ENCODE measurements around the gene S1PR4.
"Not testable (repeated sequence)": the region's sequence is repeated elsewhere in the genome, so short reads cannot be mapped to it uniquely, and the experiment has no call there.

The S1PR4 gene

DNA sequence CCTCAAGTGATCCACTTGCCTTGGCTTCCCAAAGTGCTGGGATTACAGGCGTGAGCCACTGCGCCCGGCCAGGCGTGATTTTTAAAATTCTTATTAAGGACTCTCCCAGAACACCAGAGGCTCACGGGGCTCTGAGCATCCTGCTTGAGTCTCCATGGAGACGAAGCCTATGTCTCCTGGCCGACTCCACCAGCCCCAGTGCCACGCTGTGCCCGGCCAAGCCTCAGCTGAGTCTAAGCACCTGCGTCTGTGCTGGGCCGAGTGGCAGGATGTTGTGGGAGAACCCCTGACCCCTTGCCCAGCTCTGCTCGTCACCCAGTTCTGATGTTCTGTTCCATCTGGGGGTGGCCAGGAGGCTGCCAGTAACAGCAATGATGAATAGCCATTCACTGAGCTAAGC is 42.0 kb downstream of the S1PR4 start:
- no peak for DNase-seq (ENCODE audit: low read depth in 2 of 2)

- DNase-seq (ENCODE audit: low read depth in 2 of 2), result not testable (repeated sequence)
Observed at GRCh38 chr19:3221576-3221975, 43.0 kb downstream of the S1PR4 start.

DNA sequence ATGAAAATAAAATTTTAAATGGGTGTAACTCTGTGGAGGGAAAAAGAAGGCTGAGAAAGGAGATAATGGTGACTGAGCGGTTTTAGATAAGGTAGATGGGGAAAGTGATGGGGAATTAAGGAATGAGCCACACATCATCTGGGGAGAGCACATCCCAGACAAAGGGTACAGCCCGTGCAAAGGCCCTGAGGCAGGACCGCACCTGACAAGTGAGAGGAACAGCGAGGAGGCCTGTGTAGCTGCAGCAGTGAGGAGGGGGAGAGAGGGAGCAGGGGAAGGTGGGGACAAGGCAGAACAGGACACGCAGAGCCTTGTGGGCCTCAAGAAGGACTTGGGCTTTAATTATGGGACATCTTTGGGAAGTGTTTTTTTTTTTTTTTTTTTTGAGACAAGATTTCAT is 44.1 kb downstream of the S1PR4 start:
- no peak for DNase-seq (ENCODE audit: low read depth in 2 of 2)

GRCh38 chr19:3224346-3225168 is 46.0 kb downstream of the S1PR4 start, which contains the start of gene CELF5:
CELF5 (plus strand) TSS chr19:3224661; CDS start chr19:3224740, 79 bp downstream.
- DNase-seq (ENCODE audit: low read depth in 2 of 2), result peak; percentile 14 to 35

DNA sequence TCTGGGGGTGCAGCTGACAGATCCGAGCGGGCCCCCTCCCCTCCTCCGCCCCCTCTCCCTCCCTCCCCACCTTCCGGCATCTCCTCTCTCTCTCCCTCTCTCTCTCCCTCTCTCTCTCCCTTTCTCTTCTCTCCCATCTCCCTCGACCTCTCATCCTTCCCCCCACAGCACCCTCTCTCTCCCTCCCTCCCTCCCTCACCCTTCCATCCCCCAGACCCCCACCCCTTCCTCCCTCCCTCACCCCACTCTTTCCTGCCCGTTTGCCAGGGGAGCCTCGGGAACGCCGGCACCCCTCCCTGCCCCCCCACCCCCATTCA is 46.6 kb downstream of the S1PR4 start:
- DNase-seq (ENCODE audit: low read depth in 2 of 2), result no peak

DNA sequence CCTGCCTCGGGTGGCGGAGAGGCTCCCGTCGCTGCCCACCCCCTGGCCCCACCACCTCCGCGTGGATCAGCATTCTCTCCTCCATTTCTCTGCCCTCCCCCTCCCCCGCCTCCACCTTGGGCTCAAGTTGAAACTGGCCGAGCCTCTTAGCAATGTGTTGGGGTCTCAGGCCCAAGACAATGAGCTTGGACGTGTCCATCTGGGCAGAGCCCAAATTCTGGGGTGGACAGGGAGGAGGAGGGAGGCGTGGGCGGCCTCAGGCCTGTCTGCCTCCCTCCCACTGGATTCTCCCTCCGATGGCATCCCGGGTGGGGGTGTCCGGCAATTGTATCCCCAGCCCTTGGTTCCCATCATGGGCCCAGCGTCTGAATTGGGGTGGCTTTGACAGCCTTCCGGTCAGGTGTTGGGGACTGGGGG is 47.1 kb downstream of the S1PR4 start:
- DNase-seq (ENCODE audit: low read depth in 2 of 2), result no peak

GRCh38 chr19:3227054-3227626 is 48.6 kb downstream of the S1PR4 start:
- no peak for DNase-seq (ENCODE audit: low read depth in 2 of 2)

GRCh38 chr19:3229346-3229743 is 50.8 kb downstream of the S1PR4 start:
- DNase-seq (ENCODE audit: low read depth in 2 of 2), result no peak

All from stimulated activated CD8-positive, alpha-beta memory T cell treated with anti-CD3 and anti-CD28 coated beads, Interleukin-7, amount 100 ng/mL, for 1 hour (primary cell).